Activated CD8-positive, alpha-beta memory T cell treated with anti-CD3 and anti-CD28 coated beads, Interleukin-2, amount 10 ng/mL, durations not matched to agents 7 days and 5 days (primary cell): Measurements from ENCODE around the gene ERG. TPM values are rescaled to one million over a fixed set of nuclear protein-coding genes. Genes with fewer than 3 reads are reported as not detected.

ENCODE experiments used
- ATAC-seq: fragments of 150-1000 bp; cut with Tn5 transposase; one replicate; pipeline ENCODE4 v1.10.0; 2021; ENCODE audit warnings: moderate library complexity
- CTCF ChIA-PET: fragments of 350-600 bp; sonication (Branson Sonifier 250); formaldehyde crosslinking; loops from one replicate; lab custom pipeline; 2021; ENCODE audit warnings: antibody characterized with exemption; lab: Charles Lee
- DNase-seq: peaks from one replicate; pipeline ENCODE4 v3.0.0-alpha.2; 2020
- H3K27ac Mint-ChIP-seq: one replicate; pipeline ENCODE4 v1.8.0; 2021; ENCODE audit warnings: mild to moderate bottlenecking, mixed read lengths
- H3K27me3 Mint-ChIP-seq: one replicate; pipeline ENCODE4 v1.8.0; 2021; ENCODE audit warnings: mixed read lengths
- H3K36me3 Mint-ChIP-seq: one replicate; pipeline ENCODE4 v1.8.0; 2021; ENCODE audit warnings: mild to moderate bottlenecking, mixed read lengths
- H3K4me1 Mint-ChIP-seq: one replicate; pipeline ENCODE4 v1.8.0; 2021; ENCODE audit warnings: mixed read lengths
- H3K4me3 Mint-ChIP-seq: one replicate; pipeline ENCODE4 v1.8.0; 2021; ENCODE audit warnings: mild to moderate bottlenecking, moderate library complexity, mixed read lengths
- H3K9me3 Mint-ChIP-seq: one replicate; pipeline ENCODE4 v1.8.0; 2022; ENCODE audit warnings: low read depth, mixed read lengths
- total RNA-seq, 2 experiments: library from RNA; stranded (reverse); gene quantifications; one replicate each; pipeline ENCODE4 v1.2.3, GENCODE V29; 2021

The ERG gene
- total RNA-seq, 2 experiments from 2014 or later = not detected

DNA sequence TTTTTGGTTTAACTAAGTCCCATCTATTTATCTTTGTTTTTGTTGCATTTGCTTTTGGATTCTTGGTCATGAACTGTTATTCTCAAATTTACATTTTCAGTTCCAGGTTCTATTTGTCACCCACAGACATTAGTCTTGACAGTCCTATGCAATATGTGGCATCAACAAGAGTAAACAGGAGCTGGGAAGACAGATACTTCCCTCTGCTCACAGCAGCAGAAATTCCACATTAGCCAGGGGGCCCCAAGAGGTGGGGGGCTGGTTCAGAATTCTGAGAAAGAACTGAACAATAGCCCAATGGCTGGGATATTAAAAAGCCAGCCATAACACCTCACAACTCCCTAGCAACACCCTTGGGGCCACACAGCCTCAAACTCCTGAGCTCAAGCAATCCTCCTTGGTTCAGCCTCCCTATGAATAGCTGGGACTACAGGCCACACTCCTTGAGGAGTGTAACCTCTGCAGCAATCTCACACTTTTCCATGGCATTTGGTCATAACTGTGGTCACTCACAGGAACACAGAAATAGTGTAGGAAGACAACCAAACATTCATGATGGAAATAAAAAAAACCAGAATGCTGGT is 67.8 kb downstream of the ERG start:
- H3K27ac Mint-ChIP-seq = no peak overlapping the region
- no peaks in the 10 kb centered on the region for H3K27me3 Mint-ChIP-seq
- CTCF ChIA-PET = no interaction called here
- DNase-seq = no peak
- H3K9me3 Mint-ChIP-seq = peaks cover 4% of the 10 kb centered on the region
- H3K4me3 Mint-ChIP-seq = no peak overlapping the region
- H3K36me3 Mint-ChIP-seq = no peaks in the 10 kb centered on the region
- no peaks in the 10 kb centered on the region for H3K4me1 Mint-ChIP-seq
- no peak for ATAC-seq

DNA sequence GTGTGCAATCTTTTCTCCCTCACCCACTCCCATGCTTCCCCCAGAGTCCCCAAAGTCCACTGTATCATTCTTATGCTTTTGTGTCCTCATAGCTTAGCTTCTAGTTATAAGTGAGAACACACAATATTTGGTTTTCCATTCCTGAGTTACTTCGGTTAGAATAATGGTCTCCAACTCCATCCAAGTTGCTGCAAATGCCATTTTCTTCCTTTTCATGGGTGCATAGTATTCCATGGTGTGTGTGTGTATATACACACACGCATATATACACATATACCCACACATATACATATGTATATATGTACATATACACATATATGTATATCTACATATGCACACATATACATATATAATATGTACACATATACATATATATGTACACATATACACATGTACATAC is 69.3 kb downstream of the ERG start:
- Mint-ChIP-seq H3K27ac (no peak overlapping the region), H3K4me1 (no peaks in the 10 kb centered on the region), H3K4me3 (no peak overlapping the region), H3K36me3 (no peaks in the 10 kb centered on the region), H3K9me3 (peaks cover 4% of the 10 kb centered on the region), H3K27me3 (no peaks in the 10 kb centered on the region)
- DNase-seq (no peak), ATAC-seq (no peak)
- CTCF ChIA-PET = no interaction called here

DNA sequence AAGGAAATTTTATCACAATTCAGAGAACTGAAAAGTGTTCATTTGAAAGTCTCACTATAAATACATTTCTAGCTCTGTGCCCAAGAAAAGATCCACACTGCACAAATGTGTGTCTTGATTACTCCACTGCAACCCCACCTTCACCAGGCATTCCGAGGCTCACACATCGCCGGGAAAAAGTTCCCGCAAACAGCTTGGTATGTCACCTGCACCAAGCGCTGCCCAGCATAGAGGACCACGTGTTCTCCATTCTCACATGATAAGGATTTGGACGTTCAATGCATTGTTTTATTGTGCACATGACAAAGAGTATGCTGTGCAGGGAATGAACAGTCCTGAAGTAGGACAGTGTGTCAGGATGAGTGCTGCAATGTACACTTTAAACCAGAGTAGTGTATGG is 70.1 kb downstream of the ERG start:
- H3K27me3 Mint-ChIP-seq = no peaks in the 10 kb centered on the region
- H3K9me3 Mint-ChIP-seq = peaks cover 4% of the 10 kb centered on the region
- CTCF ChIA-PET = no interaction called here
- no peaks in the 10 kb centered on the region for H3K4me1 Mint-ChIP-seq
- no peaks in the 10 kb centered on the region for H3K36me3 Mint-ChIP-seq
- H3K27ac Mint-ChIP-seq = no peak overlapping the region
- no peak for DNase-seq
- ATAC-seq = no peak
- no peak overlapping the region for H3K4me3 Mint-ChIP-seq

DNA sequence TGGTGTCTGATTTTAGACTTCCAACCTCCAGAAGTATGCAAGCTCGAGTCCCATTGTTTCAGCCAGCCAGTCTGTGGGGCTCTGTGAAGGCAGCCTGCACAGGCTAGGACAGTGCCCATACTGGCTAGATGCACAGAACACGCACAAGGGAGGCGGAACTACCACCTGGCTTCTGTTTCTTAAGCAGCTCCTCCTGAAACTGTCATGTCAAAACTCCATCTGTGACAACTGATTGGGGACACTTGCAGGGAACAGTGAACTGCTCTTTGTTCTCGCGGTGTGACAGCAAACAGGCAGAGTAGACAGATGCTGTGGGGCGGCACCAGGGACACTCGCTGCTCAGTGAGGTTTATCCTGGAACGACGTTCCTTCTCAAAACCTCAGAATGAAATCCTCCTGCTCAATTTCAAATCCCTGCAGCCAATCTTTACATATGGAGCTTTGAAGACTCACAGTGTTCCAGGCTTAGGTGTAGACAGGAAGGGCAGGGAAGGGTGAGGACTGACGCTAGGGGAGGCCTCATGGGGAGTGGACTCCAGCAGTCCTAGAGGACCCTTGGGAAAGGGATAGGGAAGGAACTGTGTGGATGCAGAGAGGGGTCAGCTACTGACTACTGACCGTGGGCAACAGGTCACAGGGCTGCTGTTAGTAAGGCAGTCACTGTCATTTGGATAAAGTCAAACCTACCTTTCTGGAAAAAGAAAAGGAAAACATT is 73.8 kb downstream of the ERG start:
- H3K9me3 Mint-ChIP-seq = peaks cover 2% of the 10 kb centered on the region
- DNase-seq (no peak), ATAC-seq (no peak)
- H3K36me3 Mint-ChIP-seq = no peaks in the 10 kb centered on the region
- H3K4me1 Mint-ChIP-seq = no peaks in the 10 kb centered on the region
- H3K27me3 Mint-ChIP-seq = no peaks in the 10 kb centered on the region
- H3K4me3 Mint-ChIP-seq = no peak overlapping the region
- CTCF ChIA-PET = no interaction called here
- no peak overlapping the region for H3K27ac Mint-ChIP-seq

DNA sequence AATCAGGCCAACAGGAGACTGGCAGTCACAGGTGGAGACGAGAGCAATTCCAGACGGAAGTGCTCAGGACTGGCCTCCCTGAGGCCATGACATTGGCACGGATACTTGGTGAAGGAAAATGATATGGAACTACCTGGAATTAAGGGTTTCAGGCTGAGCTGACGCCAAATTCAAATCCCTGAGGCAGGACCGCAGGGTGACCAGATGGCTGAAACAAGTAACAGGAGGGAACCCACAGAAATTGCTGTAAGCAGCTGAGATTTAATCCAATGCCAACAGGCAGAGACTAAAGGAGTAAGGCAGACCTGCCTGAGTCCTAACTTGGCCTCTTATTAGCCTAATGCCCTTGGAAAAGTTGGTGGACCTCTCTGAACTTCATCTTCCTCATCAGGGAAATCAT is 76.2 kb downstream of the ERG start:
- Mint-ChIP-seq H3K4me3 (no peak overlapping the region), H3K36me3 (no peaks in the 10 kb centered on the region), H3K27ac (no peak overlapping the region), H3K27me3 (no peaks in the 10 kb centered on the region), H3K9me3 (no peaks in the 10 kb centered on the region), H3K4me1 (no peaks in the 10 kb centered on the region)
- DNase-seq = no peak
- ATAC-seq = no peak
- CTCF ChIA-PET = no interaction called here

DNA sequence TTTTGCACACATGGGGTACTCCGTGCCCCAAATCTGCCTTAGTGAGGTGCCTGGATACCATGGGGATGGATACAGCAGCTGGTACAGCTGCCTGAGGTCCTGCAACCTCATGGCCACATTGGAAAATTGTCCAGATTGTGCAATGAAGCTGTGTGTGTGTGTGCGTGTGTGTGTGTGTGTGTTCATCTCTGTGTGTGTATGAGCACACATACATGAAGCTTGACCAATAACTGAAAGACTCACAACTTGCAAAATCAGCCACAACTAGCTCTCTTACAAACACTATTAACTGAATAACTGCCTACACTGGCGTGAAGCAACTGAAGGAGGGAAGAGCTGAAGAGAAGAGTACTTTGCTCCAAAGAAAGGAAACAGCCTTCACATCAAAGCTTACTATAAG is 78.1 kb downstream of the ERG start:
- CTCF ChIA-PET = no interaction called here

DNA sequence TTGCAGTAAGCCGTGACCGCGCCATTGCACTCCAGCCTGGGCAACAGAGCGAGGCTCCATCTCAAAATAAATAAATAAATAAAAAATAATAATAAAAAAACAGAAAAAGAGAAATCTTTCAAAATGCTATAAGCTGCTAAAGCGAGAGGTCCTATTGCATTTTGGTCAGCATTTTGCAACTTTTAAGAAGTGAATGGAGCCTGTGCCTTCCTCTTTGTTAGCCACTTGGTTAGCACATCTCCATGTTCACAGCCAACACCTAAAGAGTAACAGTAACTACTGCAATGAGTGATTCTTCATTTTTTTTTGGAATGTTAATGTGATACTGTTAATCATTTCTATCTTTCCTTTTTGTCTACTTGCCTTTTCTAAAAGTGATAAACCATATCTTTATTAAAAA is 80.6 kb downstream of the ERG start:
- no peaks in the 10 kb centered on the region for H3K4me1 Mint-ChIP-seq
- no peaks in the 10 kb centered on the region for H3K27me3 Mint-ChIP-seq
- no peak overlapping the region for H3K27ac Mint-ChIP-seq
- no peak overlapping the region for H3K4me3 Mint-ChIP-seq
- H3K36me3 Mint-ChIP-seq = no peaks in the 10 kb centered on the region
- CTCF ChIA-PET = no interaction called here
- no peaks in the 10 kb centered on the region for H3K9me3 Mint-ChIP-seq
- DNase-seq (no peak), ATAC-seq (no peak)

More for the DNA sequence above, 78.1 kb downstream of the ERG start:
- DNase-seq = no peak
- H3K9me3 Mint-ChIP-seq = no peaks in the 10 kb centered on the region
- H3K36me3 Mint-ChIP-seq = no peaks in the 10 kb centered on the region
- H3K4me1 Mint-ChIP-seq = no peaks in the 10 kb centered on the region
- H3K27ac Mint-ChIP-seq = no peak overlapping the region
- H3K27me3 Mint-ChIP-seq = no peaks in the 10 kb centered on the region
- no peak overlapping the region for H3K4me3 Mint-ChIP-seq
- ATAC-seq = no peak

DNA sequence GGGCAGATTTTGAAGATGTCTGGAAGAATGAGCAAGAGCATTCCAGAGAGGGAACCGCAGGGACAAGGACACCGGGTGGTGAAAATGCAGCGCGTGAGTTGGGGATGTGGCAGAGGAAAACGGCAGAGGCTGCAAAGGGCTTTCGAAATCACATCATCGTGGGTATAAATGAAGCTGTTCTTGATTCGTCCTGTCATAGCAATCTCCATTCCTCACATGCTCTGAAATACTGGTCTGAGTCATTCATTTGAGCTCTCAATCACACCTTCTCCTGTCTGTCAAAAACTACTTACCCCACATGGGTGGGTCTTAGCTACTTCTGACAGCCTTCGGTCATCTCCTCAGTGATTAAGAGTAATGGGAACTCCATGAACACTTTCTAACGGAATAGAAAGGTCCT is 81.5 kb downstream of the ERG start:
- H3K9me3 Mint-ChIP-seq = no peaks in the 10 kb centered on the region
- ATAC-seq (no peak), DNase-seq (no peak)
- CTCF ChIA-PET = no interaction called here
- H3K4me1 Mint-ChIP-seq = no peaks in the 10 kb centered on the region
- H3K4me3 Mint-ChIP-seq = no peak overlapping the region
- H3K27ac Mint-ChIP-seq = no peak overlapping the region
- H3K36me3 Mint-ChIP-seq = no peaks in the 10 kb centered on the region
- no peaks in the 10 kb centered on the region for H3K27me3 Mint-ChIP-seq

DNA sequence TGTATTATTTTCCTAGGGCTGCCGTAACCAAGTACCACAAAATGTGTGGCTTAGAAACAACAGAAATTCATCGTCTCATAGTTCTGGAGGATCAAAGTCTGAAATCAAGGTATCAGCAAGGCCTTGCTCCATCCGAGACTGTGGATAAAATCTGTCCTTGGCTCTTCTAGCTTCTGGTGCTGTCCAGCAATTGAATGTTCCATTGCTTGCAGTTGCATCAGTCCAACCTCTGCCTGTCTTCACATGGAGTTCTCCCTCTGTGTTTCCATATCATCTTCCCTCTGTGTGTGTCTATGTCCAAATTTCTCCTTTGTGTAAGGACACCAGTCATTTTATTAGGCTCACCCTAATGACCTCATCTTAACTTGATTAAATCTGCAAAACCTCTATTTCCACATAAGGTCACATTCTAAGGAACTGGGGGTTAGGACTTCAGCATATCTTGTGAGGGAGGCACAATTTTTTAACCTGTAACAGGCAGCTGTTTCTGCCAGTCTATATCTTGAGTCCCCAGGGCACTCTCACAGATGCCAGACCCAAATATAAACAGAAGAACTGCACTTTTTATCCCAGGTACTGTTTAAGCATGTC is 84.2 kb downstream of the ERG start:
- no peaks in the 10 kb centered on the region for H3K27me3 Mint-ChIP-seq
- no peak overlapping the region for H3K4me3 Mint-ChIP-seq
- CTCF ChIA-PET = no interaction called here
- DNase-seq (no peak), ATAC-seq (no peak)
- H3K27ac Mint-ChIP-seq = no peak overlapping the region
- peaks cover 2% of the 10 kb centered on the region for H3K36me3 Mint-ChIP-seq
- H3K9me3 Mint-ChIP-seq = peaks cover 2% of the 10 kb centered on the region
- no peaks in the 10 kb centered on the region for H3K4me1 Mint-ChIP-seq

DNA sequence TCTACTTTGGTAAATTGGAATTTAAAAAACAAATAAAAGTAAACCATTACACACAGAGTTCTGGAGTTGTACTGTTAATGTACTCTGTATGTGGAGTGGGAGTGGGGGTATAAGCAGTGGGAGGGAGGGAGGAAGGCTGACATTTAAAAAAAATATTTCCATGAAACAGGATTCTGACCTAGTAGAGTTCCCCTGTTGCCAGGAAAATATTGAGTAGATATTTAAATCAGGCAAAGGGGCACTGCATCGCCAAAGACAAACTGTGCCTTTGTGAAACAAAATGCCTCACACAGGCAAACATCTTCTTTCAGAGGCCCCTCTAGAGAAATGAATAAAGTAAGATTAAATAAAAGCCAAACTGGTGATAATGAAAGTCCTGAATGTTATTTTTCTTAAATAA is 87.8 kb downstream of the ERG start:
- Mint-ChIP-seq H3K27me3 (no peaks in the 10 kb centered on the region), H3K4me3 (no peak overlapping the region), H3K9me3 (peaks cover 2% of the 10 kb centered on the region), H3K36me3 (peaks cover 2% of the 10 kb centered on the region), H3K4me1 (no peaks in the 10 kb centered on the region), H3K27ac (no peak overlapping the region)
- CTCF ChIA-PET = no interaction called here
- ATAC-seq (no peak), DNase-seq (no peak)

DNA sequence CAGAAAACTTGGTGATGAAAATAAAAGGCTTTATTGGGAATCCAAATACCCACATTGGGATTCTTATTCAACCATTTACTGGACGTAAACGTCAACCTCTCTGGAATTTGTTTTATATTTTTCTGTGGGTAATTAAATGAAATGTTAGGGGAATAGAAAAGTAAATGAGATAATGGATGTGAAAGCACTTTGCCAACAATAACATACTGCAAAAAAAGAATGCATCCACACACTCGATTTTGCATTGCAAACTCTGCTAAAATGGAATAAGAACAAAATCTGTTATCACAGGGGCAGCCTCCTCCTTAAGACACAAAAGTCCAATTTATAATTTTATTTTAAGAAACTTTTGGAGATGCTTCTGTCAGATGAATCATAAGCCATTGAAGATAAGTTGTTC is 88.4 kb downstream of the ERG start:
- Mint-ChIP-seq H3K27ac (no peak overlapping the region), H3K4me3 (no peak overlapping the region), H3K36me3 (peaks cover 2% of the 10 kb centered on the region), H3K27me3 (no peaks in the 10 kb centered on the region), H3K4me1 (no peaks in the 10 kb centered on the region), H3K9me3 (peaks cover 2% of the 10 kb centered on the region)
- ATAC-seq (no peak), DNase-seq (no peak)
- CTCF ChIA-PET = no interaction called here

DNA sequence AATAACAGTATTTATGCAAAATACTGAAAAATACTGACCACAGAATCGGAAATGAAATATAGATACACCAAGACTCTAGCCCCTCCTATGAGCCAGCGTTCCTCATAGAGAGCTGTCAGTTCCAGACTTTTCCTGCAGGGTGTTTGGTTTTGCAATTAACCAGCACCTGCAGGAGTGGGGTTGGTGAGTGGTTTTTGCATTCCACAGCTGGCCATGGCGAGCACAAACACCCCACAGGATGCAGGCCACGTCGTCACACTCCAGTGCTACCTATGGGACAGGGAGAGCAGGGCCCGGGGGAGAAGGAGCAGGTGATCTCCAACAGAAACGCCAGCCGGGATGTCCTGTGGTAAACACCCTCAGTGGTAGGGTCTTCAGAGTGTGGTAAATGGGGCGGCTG is 94.1 kb downstream of the ERG start:
- ATAC-seq (no peak), DNase-seq (no peak)
- peaks cover 7% of the 10 kb centered on the region for H3K27me3 Mint-ChIP-seq
- H3K9me3 Mint-ChIP-seq = no peaks in the 10 kb centered on the region
- CTCF ChIA-PET = no interaction called here
- H3K36me3 Mint-ChIP-seq = no peaks in the 10 kb centered on the region
- no peak overlapping the region for H3K4me3 Mint-ChIP-seq
- no peaks in the 10 kb centered on the region for H3K4me1 Mint-ChIP-seq
- H3K27ac Mint-ChIP-seq = no peak overlapping the region

DNA sequence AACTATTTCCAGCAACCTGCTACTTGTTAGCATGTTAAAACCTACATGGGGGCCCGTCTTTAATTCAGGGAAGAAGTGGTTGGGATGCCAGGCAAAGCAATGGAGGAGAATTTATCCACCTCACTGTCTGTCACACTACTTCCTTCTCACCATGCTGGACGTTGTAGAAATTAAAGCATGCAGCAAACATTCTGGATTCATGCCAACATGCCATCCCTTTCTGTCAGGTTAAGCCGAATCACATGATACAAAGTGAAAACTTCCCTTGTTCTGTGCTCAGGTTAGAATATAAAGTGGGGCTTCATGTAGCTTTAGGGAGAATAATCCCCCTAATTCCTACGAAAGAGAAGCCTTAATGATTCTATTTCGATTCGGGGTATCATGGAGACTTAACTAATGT is 95.5 kb downstream of the ERG start:
- Mint-ChIP-seq H3K36me3 (no peaks in the 10 kb centered on the region), H3K27ac (no peak overlapping the region), H3K4me1 (no peaks in the 10 kb centered on the region), H3K9me3 (no peaks in the 10 kb centered on the region), H3K4me3 (no peak overlapping the region), H3K27me3 (peaks cover 7% of the 10 kb centered on the region)
- ATAC-seq (no peak), DNase-seq (no peak)
- CTCF ChIA-PET = no interaction called here

DNA sequence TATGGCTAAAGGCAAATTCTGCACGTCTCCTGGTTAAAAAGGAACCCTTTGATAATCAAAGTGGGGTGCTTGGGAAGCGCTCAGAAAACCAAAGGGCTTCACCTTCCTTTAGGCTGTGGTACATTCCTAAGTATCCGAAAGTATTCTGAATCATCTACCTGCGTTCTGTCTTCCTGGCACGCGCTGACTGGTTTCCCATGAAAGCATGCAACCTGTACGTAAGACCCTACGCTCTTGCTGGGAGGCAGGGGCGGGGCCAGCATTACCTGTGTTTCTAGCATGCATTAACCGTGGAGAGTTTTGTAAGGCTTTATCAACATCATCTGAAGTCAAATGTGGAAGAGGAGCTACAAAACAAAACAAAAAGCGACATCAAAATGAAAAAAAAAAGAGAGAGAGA is 96.0 kb downstream of the ERG start:
- no peak for ATAC-seq
- Mint-ChIP-seq H3K27me3 (peaks cover 7% of the 10 kb centered on the region), H3K4me1 (no peaks in the 10 kb centered on the region), H3K36me3 (no peaks in the 10 kb centered on the region), H3K9me3 (no peaks in the 10 kb centered on the region), H3K27ac (no peak overlapping the region), H3K4me3 (no peak overlapping the region)
- DNase-seq = no peak
- CTCF ChIA-PET = no interaction called here
